Measurements from ENCODE around the gene GAL3ST3. TPM values are rescaled to one million over a fixed set of nuclear protein-coding genes. Genes with fewer than 3 reads are reported as not detected.

GAL3ST3 gene
- total RNA-seq, 2 experiments from 2014 or later: not detected

GRCh38 chr11:66014804-66015453 is 34.0 kb downstream of the GAL3ST3 start:
- BruUV-seq (replicated peaks): no TSS peak
- H3K36me3 ChIP-seq (ENCODE audit: insufficient read depth, low read length): no peaks in the 10 kb centered on the region
- intact Hi-C loops (cut with micrococcal nuclease; ENCODE audit: unreplicated experiment): no loop called here
- no peak overlapping the region for H3K4me2 ChIP-seq (ENCODE audit: low read length)
- H3K79me2 ChIP-seq (ENCODE audit: insufficient read depth, low read depth, low read length): no peaks in the 10 kb centered on the region
- TF ChIP-seq CTCF (conservative IDR thresholded peaks at IDR 0.05; ENCODE audit: low read length) (no peak), EZH2phosphoT487 (IDR thresholded peaks at IDR 0.05; ENCODE audit: borderline replicate concordance, low read depth, low read length) (no peak)
- no peaks in the 10 kb centered on the region for H4K20me1 ChIP-seq (ENCODE audit: insufficient read depth, low read length)
- no peak overlapping the region for H2AFZ ChIP-seq (ENCODE audit: low read length)
- no peaks in the 10 kb centered on the region for H3K9me2 ChIP-seq (ENCODE audit: insufficient read depth, low read length)
- no peak for DNase-seq (ENCODE audit: low spot score)
- no peak overlapping the region for H3K27ac ChIP-seq (ENCODE audit: low read depth, low read length, poor library complexity, severe bottlenecking)
- no peak overlapping the region for H3K4me3 ChIP-seq (ENCODE audit: low read depth, low read length, poor library complexity, severe bottlenecking)
- H3K4me1 ChIP-seq (ENCODE audit: insufficient read depth, low read length, poor library complexity, severe bottlenecking): no peaks in the 10 kb centered on the region
- ChIA-PET POLR2A (interaction anchor here (0.6 kb wide), 1 partner anchor 193 kb away, joined by 4 read pairs; no protein-coding TSS in a partner anchor), CTCF (ENCODE audit: unreplicated experiment) (no interaction called here)
- no peaks in the 10 kb centered on the region for H3K9me3 ChIP-seq (ENCODE audit: low read length)

GRCh38 chr11:66013762-66014100 is 35.2 kb downstream of the GAL3ST3 start:
- no peak for TF ChIP-seq CTCF (conservative IDR thresholded peaks at IDR 0.05; ENCODE audit: low read length)
- no peak for TF ChIP-seq EZH2phosphoT487 (IDR thresholded peaks at IDR 0.05; ENCODE audit: borderline replicate concordance, low read depth, low read length)
- Histone ChIP-seq H4K20me1 (ENCODE audit: insufficient read depth, low read length) (no peaks in the 10 kb centered on the region), H3K4me2 (ENCODE audit: low read length) (no peak overlapping the region), H3K9me3 (ENCODE audit: low read length) (no peaks in the 10 kb centered on the region), H2AFZ (ENCODE audit: low read length) (no peak overlapping the region), H3K9me2 (ENCODE audit: insufficient read depth, low read length) (no peaks in the 10 kb centered on the region), H3K4me3 (ENCODE audit: low read depth, low read length, poor library complexity, severe bottlenecking) (no peak overlapping the region), H3K4me1 (ENCODE audit: insufficient read depth, low read length, poor library complexity, severe bottlenecking) (no peaks in the 10 kb centered on the region), H3K27ac (ENCODE audit: low read depth, low read length, poor library complexity, severe bottlenecking) (no peak overlapping the region), H3K36me3 (ENCODE audit: insufficient read depth, low read length) (no peaks in the 10 kb centered on the region), H3K79me2 (ENCODE audit: insufficient read depth, low read depth, low read length) (no peaks in the 10 kb centered on the region)
- DNase-seq (ENCODE audit: low spot score): no peak
- CTCF ChIA-PET (ENCODE audit: unreplicated experiment): no interaction called here
- BruUV-seq (replicated peaks): no TSS peak
- POLR2A ChIA-PET: no interaction called here
- intact Hi-C loops (cut with micrococcal nuclease; ENCODE audit: unreplicated experiment): no loop called here

GRCh38 chr11:66012946-66013761 is 35.8 kb downstream of the GAL3ST3 start:
- intact Hi-C loops (cut with micrococcal nuclease; ENCODE audit: unreplicated experiment): no loop called here
- no peak overlapping the region for H2AFZ ChIP-seq (ENCODE audit: low read length)
- H3K27ac ChIP-seq (ENCODE audit: low read depth, low read length, poor library complexity, severe bottlenecking): no peak overlapping the region
- no peaks in the 10 kb centered on the region for H3K36me3 ChIP-seq (ENCODE audit: insufficient read depth, low read length)
- no peaks in the 10 kb centered on the region for H3K9me3 ChIP-seq (ENCODE audit: low read length)
- H3K4me2 ChIP-seq (ENCODE audit: low read length): no peak overlapping the region
- ChIA-PET POLR2A (no interaction called here), CTCF (ENCODE audit: unreplicated experiment) (no interaction called here)
- DNase-seq (ENCODE audit: low spot score): no peak
- H3K4me1 ChIP-seq (ENCODE audit: insufficient read depth, low read length, poor library complexity, severe bottlenecking): no peaks in the 10 kb centered on the region
- no peak for TF ChIP-seq EZH2phosphoT487 (IDR thresholded peaks at IDR 0.05; ENCODE audit: borderline replicate concordance, low read depth, low read length)
- no peak for TF ChIP-seq CTCF (conservative IDR thresholded peaks at IDR 0.05; ENCODE audit: low read length)
- H3K79me2 ChIP-seq (ENCODE audit: insufficient read depth, low read depth, low read length): no peaks in the 10 kb centered on the region
- no peak overlapping the region for H3K4me3 ChIP-seq (ENCODE audit: low read depth, low read length, poor library complexity, severe bottlenecking)
- no TSS peak for BruUV-seq (replicated peaks)
- no peaks in the 10 kb centered on the region for H3K9me2 ChIP-seq (ENCODE audit: insufficient read depth, low read length)
- no peaks in the 10 kb centered on the region for H4K20me1 ChIP-seq (ENCODE audit: insufficient read depth, low read length)
